OCI-LY1 (cell line): ENCODE results near the gene ARHGEF40.

Experiments used
- CTCF ChIP-seq: fragments of 200-600 bp; sonication (generic), shearing (Covaris generic); IDR thresholded peaks from 2 replicates; pipeline ENCODE4 v1.5.1; 2017; ENCODE audit warnings: mild to moderate bottlenecking, antibody characterized with exemption, low read length, moderate library complexity, mixed read lengths
- EZH2 ChIP-seq: fragments of 200-600 bp; sonication (generic), shearing (Covaris generic); IDR thresholded peaks from 2 replicates; pipeline ENCODE4 v1.8.0; 2017; ENCODE audit warnings: borderline replicate concordance, mixed run types, mild to moderate bottlenecking, antibody characterized with exemption, low read length, moderate library complexity, mixed read lengths

DNA sequence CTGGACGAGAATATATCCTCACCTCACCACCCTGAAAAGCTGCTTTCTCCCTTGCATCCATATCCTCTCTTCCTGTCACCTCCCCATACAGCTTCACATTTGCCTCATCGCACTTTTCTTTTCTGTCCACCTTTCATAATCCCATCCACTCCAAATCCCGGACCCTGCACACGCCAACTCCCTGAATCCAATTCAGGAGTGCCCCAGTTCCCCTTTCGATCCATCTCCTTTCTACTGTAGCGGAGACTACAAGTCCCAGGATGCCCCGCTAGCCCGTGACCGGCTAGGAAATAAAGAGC, 33.3 kb downstream of the ARHGEF40 start:
- TF ChIP-seq CTCF, result no peak; the same call in 1 of the 2 replicates
- TF ChIP-seq EZH2, result no peak
